Kidney (tissue), 14 donors: ENCODE data around the gene RARA. TPM values are rescaled to one million over a fixed set of nuclear protein-coding genes. Genes with fewer than 3 reads are reported as not detected.

Source experiments
- DNase-seq, 5 donors: peaks; one replicate each; pipeline ENCODE4 v3.0.0-alpha.2; 2013 to 2020
- FAIRE-seq: peaks from 2 replicates; lab custom pipeline; 2012; peaks lifted over from hg19 to GRCh38; lab: Jason Lieb, UNC
- H3K27ac ChIP-seq, 2 donors: one replicate each; pipeline ENCODE4 v1.7.0; 2013; ENCODE audit warnings: low read depth in 2 of 2, low read length in 2 of 2, inconsistent platforms in 1 of 2
- H3K27me3 ChIP-seq: one replicate; pipeline ENCODE4 v1.7.1; 2013; ENCODE audit warnings: low read length, inconsistent platforms; ENCODE audit not compliant: control insufficient read depth, insufficient read depth
- H3K36me3 ChIP-seq, 3 donors: one replicate each; pipeline versions ENCODE4 v1.7.0 to v1.7.1; 2013; ENCODE audit warnings: low read length in 3 of 3, control low read depth in 1 of 3, inconsistent platforms in 1 of 3; ENCODE audit not compliant: insufficient read depth in 3 of 3, control insufficient read depth in 2 of 3
- H3K4me1 ChIP-seq, 3 donors: one replicate each; pipeline versions ENCODE4 v1.7.0 to v1.7.1; 2013; ENCODE audit warnings: low read length in 3 of 3, inconsistent platforms in 1 of 3, low read depth in 1 of 3; ENCODE audit not compliant: control insufficient read depth in 2 of 3, insufficient read depth in 2 of 3
- H3K4me3 ChIP-seq, 3 donors: one replicate each; pipeline versions ENCODE4 v1.7.0 to v1.8.1; 2013; ENCODE audit warnings: low read length in 3 of 3, control low read depth in 1 of 3, inconsistent platforms in 1 of 3
- H3K9ac ChIP-seq, 3 donors: one replicate each; pipeline versions ENCODE4 v1.7.0 to v1.7.1; 2013; ENCODE audit warnings: low read length in 3 of 3, control low read depth in 1 of 3, inconsistent platforms in 1 of 3
- H3K9me3 ChIP-seq, 3 donors: one replicate each; pipeline versions ENCODE4 v1.7.0 to v1.7.1; 2013; ENCODE audit warnings: low read length in 3 of 3, control low read depth in 1 of 3, inconsistent platforms in 1 of 3; ENCODE audit not compliant: control insufficient read depth in 2 of 3, insufficient read depth in 1 of 3
- CTCF ChIP-seq: IDR thresholded peaks from 3 replicates; pipeline ENCODE4 v1.5.1; 2012; ENCODE audit warnings: mild to moderate bottlenecking, moderate library complexity, borderline replicate concordance; ENCODE audit not compliant: insufficient read depth; ENCODE audit errors: extremely low read depth
- intact Hi-C: fragments of 100-400 bp; cut with DNase I; formaldehyde crosslinking; loops from one replicate; pipeline ENCODE4 v1.11.1; 2022
- polyA plus RNA-seq: library from polyadenylated mRNA; stranded (reverse); fragments of 350-450 nt; fragmentation: Illumina TruSeq; extraction: RNeasy Lipid Tissue Mini Kit (QIAGEN cat#74804); gene quantifications from one replicate; pipeline ENCODE4 v1.2.3, GENCODE V29; 2014; ENCODE audit warnings: low read depth, low replicate concordance; ENCODE audit not compliant: insufficient read depth
- total RNA-seq: library from RNA; stranded (reverse); fragmentation: NEBNext Ultra II Directional; extraction: Animal tissue kit (Norgen Biotek cat#: 25700); gene quantifications from one replicate; pipeline ENCODE4 v1.2.1, GENCODE V29; 2021
- donor health status: control.
- donor health status: control.
- donor health status: control.
- donor health status: control.
- donor health status: control.
- donor health status: DM: yes; HTN: yes; CAD: no.
- donor health status: Normal renal cell carcinoma (clear cell type).

RARA gene
- total and polyA plus RNA-seq, 2 donors from 2014 or later, result 22.5 to 45.7 TPM

- Histone ChIP-seq H3K36me3 (peaks cover 3 to 19% (median 6%) of the 10 kb centered on the region in 3 donors), H3K4me3 (peak overlapping the region; percentile 23 to 91 (median 81)), H3K9me3 (no peaks in the 10 kb centered on the region), H3K9ac (peak overlapping the region in 2 of 3 donors; percentile 65 to 98), H3K27ac (peak overlapping the region; percentile 93 to 95), H3K4me1 (peaks cover 9 to 68% (median 58%) of the 10 kb centered on the region in 3 donors), H3K27me3 (no peaks in the 10 kb centered on the region)
- DNase-seq (peak; percentile 81 to 94 (median 89)), FAIRE-seq (no peak)
- TF ChIP-seq CTCF, result no peak
- intact Hi-C loops, result no loop called here
Observed at GRCh38 chr17:40345161-40345993, 36.4 kb downstream of the RARA start.

GRCh38 chr17:40345994-40346764 lies 37.2 kb downstream of the RARA start:
- Histone ChIP-seq H3K4me1 (peaks cover 4 to 73% (median 57%) of the 10 kb centered on the region in 3 donors), H3K27ac (peak overlapping the region; percentile 93 to 95), H3K4me3 (peak overlapping the region; percentile 4 to 91 (median 81)), H3K9ac (peak overlapping the region in 2 of 3 donors; percentile 65 to 98), H3K27me3 (no peaks in the 10 kb centered on the region), H3K36me3 (peaks cover 3 to 19% (median 6%) of the 10 kb centered on the region in 3 donors), H3K9me3 (no peaks in the 10 kb centered on the region)
- DNase-seq, result peak in 1 of 5 donors; percentile 69
- intact Hi-C loops, result no loop called here
- TF ChIP-seq CTCF, result no peak
- no peak for FAIRE-seq

GRCh38 chr17:40346765-40347158 lies 37.8 kb downstream of the RARA start:
- Histone ChIP-seq H3K4me3 (peak overlapping the region in 2 of 3 donors; percentile 6 to 44), H3K9ac (peak overlapping the region in 1 of 3 donors; percentile 12)

More at GRCh38 chr17:40346765-40347158, 37.8 kb downstream of the RARA start:
- FAIRE-seq (no peak), DNase-seq (no peak)
- Histone ChIP-seq H3K36me3 (peaks cover 3 to 20% (median 6%) of the 10 kb centered on the region in 3 donors), H3K27me3 (no peaks in the 10 kb centered on the region), H3K9me3 (no peaks in the 10 kb centered on the region), H3K4me1 (peaks cover 4 to 79% (median 62%) of the 10 kb centered on the region in 3 donors), H3K27ac (peak overlapping the region; percentile 74 to 93)
- TF ChIP-seq CTCF, result no peak
- intact Hi-C loops, result no loop called here
